ENCODE data around the gene RRP15.

GRCh38 chr1:218292515-218292914, 7.4 kb downstream of the RRP15 start:
- TF ChIP-seq CTCF (conservative IDR thresholded peaks at IDR 0.05) (no peak), ZFX (IDR thresholded peaks at IDR 0.05) (no peak)
